Measurements from ENCODE around the gene HOXD10. TPM values are rescaled to one million over a fixed set of nuclear protein-coding genes. Genes with fewer than 3 reads are reported as not detected.

The HOXD10 gene
- total RNA-seq, 2 experiments from 2014 or later: not detected

DNA sequence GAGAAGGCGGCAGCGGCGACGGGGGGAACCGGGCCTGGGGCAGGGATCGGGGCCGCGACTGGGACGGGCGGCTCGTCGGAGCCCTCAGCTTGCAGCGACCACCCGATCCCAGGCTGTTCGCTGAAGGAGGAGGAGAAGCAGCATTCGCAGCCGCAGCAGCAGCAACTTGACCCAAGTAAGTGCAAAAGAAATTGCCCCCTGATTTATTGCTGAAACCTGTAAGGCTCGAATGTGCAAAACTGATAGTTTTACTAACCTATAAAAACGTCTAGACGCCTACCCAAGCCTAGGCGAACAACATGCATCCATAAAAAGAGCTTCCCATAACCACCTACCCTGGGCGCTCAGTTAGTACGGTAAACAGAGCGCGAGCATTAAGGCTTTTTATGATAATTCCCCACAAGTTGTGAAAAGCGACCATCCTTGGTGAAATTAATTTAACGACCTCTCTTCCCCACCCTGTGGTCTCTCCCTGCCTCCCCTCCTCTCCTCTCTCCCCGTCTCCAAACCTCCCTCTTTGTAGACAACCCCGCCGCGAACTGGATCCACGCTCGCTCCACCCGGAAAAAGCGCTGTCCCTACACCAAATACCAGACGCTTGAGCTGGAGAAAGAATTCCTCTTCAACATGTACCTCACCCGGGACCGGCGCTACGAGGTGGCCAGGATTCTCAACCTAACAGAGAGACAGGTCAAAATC lies 7.0 kb downstream of the HOXD10 start:
- no peaks in the 10 kb centered on the region for H3K79me2 ChIP-seq (ENCODE audit: insufficient read depth, low read depth, low read length)
- intact Hi-C loops (cut with micrococcal nuclease; ENCODE audit: unreplicated experiment): no loop called here
- TF ChIP-seq EZH2phosphoT487 (IDR thresholded peaks at IDR 0.05; ENCODE audit: borderline replicate concordance, low read depth, low read length): no peak
- TF ChIP-seq, protein P1, sequence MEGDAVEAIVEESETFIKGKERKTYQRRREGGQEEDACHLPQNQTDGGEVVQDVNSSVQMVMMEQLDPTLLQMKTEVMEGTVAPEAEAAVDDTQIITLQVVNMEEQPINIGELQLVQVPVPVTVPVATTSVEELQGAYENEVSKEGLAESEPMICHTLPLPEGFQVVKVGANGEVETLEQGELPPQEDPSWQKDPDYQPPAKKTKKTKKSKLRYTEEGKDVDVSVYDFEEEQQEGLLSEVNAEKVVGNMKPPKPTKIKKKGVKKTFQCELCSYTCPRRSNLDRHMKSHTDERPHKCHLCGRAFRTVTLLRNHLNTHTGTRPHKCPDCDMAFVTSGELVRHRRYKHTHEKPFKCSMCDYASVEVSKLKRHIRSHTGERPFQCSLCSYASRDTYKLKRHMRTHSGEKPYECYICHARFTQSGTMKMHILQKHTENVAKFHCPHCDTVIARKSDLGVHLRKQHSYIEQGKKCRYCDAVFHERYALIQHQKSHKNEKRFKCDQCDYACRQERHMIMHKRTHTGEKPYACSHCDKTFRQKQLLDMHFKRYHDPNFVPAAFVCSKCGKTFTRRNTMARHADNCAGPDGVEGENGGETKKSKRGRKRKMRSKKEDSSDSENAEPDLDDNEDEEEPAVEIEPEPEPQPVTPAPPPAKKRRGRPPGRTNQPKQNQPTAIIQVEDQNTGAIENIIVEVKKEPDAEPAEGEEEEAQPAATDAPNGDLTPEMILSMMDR (conservative IDR thresholded peaks at IDR 0.05; ENCODE audit: low read length): no peak
- BruUV-seq (replicated peaks): no TSS peak
- ChIA-PET CTCF (ENCODE audit: unreplicated experiment) (no interaction called here), POLR2A (no interaction called here)
- H2AFZ ChIP-seq (ENCODE audit: low read length): no peak overlapping the region
- no peak for DNase-seq (ENCODE audit: low spot score)
- no peak overlapping the region for H3K27ac ChIP-seq (ENCODE audit: low read depth, low read length, poor library complexity, severe bottlenecking)
- H4K20me1 ChIP-seq (ENCODE audit: insufficient read depth, low read length): no peaks in the 10 kb centered on the region
- no peak overlapping the region for H3K4me3 ChIP-seq (ENCODE audit: low read depth, low read length, poor library complexity, severe bottlenecking)
- H3K9me3 ChIP-seq (ENCODE audit: low read length): no peaks in the 10 kb centered on the region
- H3K4me2 ChIP-seq (ENCODE audit: low read length): no peak overlapping the region
- H3K36me3 ChIP-seq (ENCODE audit: insufficient read depth, low read length): no peaks in the 10 kb centered on the region
- H3K4me1 ChIP-seq (ENCODE audit: insufficient read depth, low read length, poor library complexity, severe bottlenecking): no peaks in the 10 kb centered on the region
- no peaks in the 10 kb centered on the region for H3K9me2 ChIP-seq (ENCODE audit: insufficient read depth, low read length)

DNA sequence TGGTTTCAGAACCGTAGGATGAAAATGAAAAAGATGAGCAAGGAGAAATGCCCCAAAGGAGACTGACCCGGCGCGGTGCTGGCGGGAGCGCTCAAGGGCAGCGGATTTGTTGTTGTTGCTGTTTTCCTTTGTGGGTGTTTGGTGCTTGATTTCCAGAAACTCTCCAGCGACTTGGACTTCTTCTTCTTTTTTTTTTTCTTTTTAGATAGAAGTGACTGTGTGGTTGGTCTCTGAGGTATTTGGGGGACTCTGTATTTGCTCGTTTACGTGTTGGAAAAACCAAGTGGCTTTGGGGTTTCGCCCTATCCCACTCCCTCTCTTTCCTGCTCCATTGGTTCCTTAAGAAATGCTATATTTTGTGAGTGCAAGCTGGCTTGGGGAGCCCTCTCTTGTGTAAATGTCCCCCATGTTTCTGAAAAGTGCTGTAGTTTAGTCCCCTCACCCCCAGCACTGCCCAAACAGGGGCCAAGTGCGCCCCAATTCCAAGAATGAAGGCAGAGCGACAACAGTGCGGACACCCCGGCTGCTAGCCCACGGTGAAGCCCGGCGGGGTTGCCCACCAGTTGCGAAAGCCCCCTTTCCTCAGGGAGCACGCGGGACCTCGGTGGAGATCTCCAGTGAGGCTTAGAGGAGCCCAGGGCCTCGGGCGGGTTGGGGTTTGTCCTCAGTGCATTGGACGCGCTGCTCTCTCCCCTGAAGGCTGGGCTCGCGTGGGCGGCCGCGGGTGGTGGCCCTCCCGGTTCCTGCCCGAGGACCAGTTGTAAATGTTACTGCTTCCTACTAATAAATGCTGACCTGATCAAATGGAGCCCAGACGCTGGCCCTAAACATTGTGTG lies 7.8 kb downstream of the HOXD10 start:
- Histone ChIP-seq H3K9me3 (ENCODE audit: low read length) (no peaks in the 10 kb centered on the region), H3K9me2 (ENCODE audit: insufficient read depth, low read length) (no peaks in the 10 kb centered on the region), H3K4me3 (ENCODE audit: low read depth, low read length, poor library complexity, severe bottlenecking) (no peak overlapping the region), H3K27ac (ENCODE audit: low read depth, low read length, poor library complexity, severe bottlenecking) (no peak overlapping the region), H3K4me2 (ENCODE audit: low read length) (no peak overlapping the region), H3K36me3 (ENCODE audit: insufficient read depth, low read length) (no peaks in the 10 kb centered on the region), H3K4me1 (ENCODE audit: insufficient read depth, low read length, poor library complexity, severe bottlenecking) (no peaks in the 10 kb centered on the region), H2AFZ (ENCODE audit: low read length) (no peak overlapping the region), H3K79me2 (ENCODE audit: insufficient read depth, low read depth, low read length) (no peaks in the 10 kb centered on the region), H4K20me1 (ENCODE audit: insufficient read depth, low read length) (no peaks in the 10 kb centered on the region)
- no peak for TF ChIP-seq EZH2phosphoT487 (IDR thresholded peaks at IDR 0.05; ENCODE audit: borderline replicate concordance, low read depth, low read length)
- TF ChIP-seq, protein P1 (conservative IDR thresholded peaks at IDR 0.05; ENCODE audit: low read length): no peak
- POLR2A ChIA-PET: no interaction called here
- no TSS peak for BruUV-seq (replicated peaks)
- intact Hi-C loops (cut with micrococcal nuclease; ENCODE audit: unreplicated experiment): no loop called here
- DNase-seq (ENCODE audit: low spot score): no peak
- CTCF ChIA-PET (ENCODE audit: unreplicated experiment): no interaction called here
